HTERT RPE-1 (cell line): ENCODE measurements around the gene RNU5B-1.

Experiments
- in situ Hi-C: fragments of 300-500 bp; cut with MboI; formaldehyde crosslinking; loops from 4 replicates; pipeline ENCODE4 v1.14.3; 2020; ENCODE audit warnings: low sequenced_read_pairs

Gene RNU5B-1

GRCh38 chr15:65287520-65287855, 17.0 kb upstream of the RNU5B-1 start:
- in situ Hi-C loops: no loop called here

DNA sequence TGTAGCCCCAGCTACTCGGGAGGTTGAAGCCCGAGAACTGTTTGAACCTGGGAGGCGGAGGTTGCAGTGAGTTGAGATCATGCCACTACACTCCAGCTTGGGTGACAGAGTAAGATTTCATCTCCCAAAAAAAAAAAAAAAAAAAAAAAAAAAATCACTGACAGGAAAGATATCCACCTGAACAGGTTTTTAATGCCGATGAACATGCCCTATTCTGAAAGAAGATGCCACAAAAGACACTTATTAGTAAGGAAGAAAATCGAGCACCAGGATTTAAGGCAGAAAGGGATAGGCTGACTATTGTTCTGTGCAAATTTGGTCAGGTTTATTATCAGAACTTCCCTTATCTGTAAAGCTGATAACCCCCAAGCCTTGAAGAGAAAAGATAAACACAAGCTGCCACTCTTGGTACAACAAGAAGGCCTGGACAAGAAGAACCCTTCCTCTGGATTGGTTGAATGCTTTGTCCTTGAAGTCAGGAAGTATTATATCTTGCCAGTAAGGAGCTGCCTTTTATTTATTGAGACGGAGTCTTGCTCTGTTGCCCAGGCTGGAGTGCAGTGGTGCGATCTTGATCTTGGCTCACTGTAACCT, 15.1 kb upstream of the RNU5B-1 start:
- in situ Hi-C loops: no loop called here

DNA sequence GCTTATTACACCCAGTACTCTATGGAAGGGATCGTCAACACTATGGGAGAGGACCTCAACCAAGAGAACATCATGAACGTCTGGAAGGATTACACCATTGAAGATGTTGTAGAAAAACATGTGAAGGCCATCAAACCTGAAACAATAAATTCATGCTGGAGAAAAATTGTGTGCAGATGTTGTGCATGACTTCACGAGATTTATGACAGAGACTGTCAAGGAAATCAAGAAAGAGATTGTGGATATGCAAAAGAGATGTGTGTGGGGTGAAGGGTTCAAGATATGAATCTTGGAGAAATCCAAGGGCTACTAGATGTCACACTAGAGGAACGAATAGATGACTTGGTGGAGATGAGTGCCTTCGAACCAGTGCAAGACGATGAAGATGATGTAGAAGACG, 14.2 kb upstream of the RNU5B-1 start:
- in situ Hi-C loops: no loop called here

GRCh38 chr15:65292938-65293518, 11.4 kb upstream of the RNU5B-1 start:
- in situ Hi-C loops: no loop called here

DNA sequence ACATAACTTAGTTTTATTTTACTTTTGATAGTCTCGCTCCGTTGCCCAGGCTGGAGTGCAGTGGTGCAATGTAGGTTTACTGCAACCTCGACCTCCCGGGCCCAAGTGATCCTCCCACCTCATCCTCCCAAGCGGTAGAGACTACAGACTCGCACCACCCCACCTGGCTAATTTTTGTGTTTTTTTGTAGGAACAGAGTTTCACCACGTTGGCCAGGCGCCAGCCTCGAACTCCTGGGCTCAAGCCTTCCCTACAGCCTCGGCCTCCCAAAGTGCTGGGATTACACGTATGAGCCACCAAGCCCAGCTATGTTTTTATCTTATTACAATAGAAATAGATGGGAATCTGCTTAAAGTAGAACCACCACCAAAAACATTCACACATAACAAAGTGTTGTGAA, 5.7 kb upstream of the RNU5B-1 start:
- in situ Hi-C loops: no loop called here

GRCh38 chr15:65300924-65301441, 3.5 kb upstream of the RNU5B-1 start:
- in situ Hi-C loops: no loop called here

DNA sequence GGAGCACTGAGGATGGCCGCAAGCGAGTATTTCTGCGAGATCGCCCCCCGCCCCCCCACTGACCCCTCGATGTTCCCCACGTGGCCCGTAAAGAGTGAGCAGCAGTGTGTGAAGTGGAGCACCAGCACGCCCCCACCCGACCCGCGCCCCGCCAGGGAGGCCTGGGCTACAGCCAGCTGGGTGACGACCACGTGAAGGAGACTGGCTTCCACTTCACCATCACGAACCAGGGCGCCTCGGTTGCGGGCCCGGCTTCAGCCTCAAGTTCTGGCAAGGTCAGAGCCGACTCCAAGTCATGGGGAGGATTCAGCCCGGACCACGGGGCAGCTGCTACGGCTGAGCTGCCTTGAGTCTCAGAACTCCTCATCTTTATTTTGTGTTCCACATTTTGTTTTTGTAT, 2.4 kb upstream of the RNU5B-1 start:
- in situ Hi-C loops: no loop called here

DNA sequence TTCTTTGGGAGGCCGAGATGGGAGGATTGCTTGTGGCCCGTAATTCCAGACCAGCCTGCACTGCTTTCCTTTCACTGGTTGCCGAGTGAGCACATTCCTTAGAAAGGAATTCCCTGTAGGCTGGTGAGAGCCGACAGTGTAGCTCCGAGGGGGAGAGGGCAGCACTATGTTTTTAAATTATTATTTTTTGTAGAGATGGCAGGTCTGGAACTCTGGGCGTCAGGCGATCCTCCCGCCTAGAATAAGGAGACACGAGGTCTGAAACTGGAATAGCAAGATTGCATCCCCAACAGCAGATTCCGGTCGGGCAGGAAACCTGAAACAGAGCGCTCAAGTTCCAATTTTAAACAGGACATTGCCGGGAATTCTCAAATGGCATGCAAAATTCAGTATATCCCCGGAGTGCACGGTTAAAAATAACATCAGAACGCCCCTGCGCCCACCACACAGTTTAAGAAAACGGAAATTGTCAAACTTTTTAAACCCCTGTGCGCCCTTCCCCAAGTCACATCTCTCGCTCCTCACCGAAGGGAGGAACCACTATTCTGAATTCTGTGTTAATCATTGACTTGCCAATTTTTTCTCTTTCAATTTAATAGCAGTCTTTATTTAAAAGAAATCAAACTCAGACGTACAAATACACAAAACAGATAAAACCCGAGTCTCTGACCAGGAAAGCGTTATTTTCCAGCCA, 643 bp upstream of the RNU5B-1 start:
- in situ Hi-C loops: no loop called here

DNA sequence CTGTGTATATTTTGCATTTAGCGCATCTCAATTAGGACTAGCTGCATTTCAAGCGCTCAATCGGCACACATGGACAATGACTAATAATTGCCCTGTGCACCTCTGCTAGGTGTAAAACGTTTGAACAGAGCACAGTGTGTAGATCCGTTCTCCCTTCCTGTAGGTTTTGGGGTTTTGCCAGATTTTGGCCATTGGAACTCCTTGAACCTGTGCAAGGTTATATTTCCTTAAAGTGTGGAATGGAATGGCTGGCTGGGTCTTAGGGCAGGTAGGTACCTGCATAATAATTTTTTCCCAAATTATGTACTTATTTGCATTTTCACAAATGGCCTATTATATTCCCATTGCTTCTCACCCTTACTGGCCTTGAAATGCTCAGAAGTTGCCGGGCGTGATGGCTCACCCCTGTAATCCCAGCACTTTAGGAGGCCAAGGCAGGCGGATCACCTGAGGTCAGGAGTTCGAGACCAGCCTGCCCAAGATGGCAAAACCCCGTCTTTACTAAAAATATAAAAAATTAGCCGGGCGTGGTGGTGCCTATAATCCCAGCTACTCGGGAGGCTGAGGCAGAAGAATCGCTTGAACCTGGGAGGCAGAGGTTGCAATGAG, 777 bp downstream of the RNU5B-1 start:
- in situ Hi-C loops: no loop called here

GRCh38 chr15:65305776-65306175, 1.3 kb downstream of the RNU5B-1 start:
- in situ Hi-C loops: no loop called here

- in situ Hi-C loops: no loop called here
These were observed 2.1 kb downstream of the RNU5B-1 start for GRCh38 chr15:65306551-65306950.

DNA sequence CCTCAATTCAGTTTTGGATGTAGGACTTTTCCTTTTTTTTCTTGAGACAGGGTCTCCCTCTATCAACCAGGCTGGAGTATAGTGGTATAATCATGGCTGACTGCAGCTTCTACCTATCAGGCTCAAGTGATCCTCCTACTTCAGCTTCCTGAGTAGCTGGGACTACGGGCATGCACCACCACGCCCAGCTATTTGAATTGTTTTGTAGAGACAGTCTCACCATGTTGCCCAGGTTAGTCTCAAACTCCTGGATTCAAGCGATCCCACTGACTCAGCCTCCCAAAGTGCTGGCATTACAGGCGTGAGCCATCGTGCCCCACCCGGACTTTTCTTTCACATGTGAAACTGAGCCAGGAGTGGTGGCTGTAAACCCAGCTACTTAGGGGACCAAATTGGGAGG, 3.5 kb downstream of the RNU5B-1 start:
- in situ Hi-C loops: no loop called here

- in situ Hi-C loops: no loop called here
These were observed 5.5 kb downstream of the RNU5B-1 start for GRCh38 chr15:65309882-65310418.

DNA sequence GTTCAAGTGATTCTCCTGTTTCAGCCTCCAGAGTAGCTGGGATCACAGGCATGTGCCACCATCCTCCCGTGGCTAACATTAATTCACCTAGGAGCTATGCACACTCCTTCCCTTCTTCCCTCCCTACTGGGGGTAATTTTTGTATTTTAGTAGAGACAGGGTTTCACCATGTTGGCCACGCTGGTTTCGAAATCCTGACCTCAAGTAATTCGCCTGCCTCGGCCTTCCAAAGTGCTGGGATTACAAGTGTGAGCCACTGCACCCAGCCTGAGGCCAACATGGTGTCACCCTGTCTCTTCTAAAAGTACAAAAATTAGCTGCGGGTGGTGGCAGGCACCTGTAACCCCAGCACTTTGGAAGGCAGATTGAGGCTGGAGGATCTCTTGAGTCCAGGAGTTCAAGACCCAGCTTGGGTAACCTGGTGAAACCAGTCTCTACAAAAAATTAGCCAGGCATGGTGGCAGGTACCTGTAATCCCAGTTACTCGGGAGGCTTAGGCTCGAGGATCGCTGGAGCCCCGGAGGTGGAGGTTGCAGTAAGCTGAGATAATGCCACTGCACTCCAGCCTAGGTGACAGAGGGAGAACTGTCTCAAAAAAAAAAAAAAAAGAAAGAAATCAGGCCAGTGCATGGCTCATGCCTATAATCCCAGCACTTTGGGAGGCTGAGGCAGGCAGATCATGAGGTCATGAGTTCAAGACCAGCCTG, 6.1 kb downstream of the RNU5B-1 start:
- in situ Hi-C loops: no loop called here

GRCh38 chr15:65311760-65312159, 7.3 kb downstream of the RNU5B-1 start:
- in situ Hi-C loops: no loop called here

- in situ Hi-C loops: no loop called here
These were observed 8.0 kb downstream of the RNU5B-1 start for GRCh38 chr15:65312400-65312916.

GRCh38 chr15:65318870-65319356, 14.4 kb downstream of the RNU5B-1 start:
- in situ Hi-C loops: no loop called here

- in situ Hi-C loops: no loop called here
These were observed 18.6 kb downstream of the RNU5B-1 start for GRCh38 chr15:65323071-65323511.

GRCh38 chr15:65326117-65326526, 21.6 kb downstream of the RNU5B-1 start:
- in situ Hi-C loops: no loop called here

DNA sequence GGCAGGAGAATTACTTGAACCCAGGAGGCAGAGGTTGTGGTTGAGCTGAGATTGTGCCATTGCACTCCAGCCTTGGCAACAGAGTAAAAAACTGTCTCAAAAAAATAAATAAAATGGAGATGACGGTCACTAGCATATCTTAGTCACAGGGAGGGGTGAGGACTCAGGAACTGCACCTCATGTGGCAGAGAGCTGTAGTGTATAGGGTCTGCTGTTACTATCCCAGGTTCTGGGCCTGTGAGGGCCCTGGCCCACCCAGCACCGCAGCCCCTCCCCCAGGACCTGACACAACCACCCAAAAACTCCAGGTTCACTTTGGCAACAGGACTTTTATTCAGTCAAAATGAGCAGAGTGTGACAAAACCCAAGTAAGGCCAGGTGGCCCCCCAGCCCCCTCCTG, 22.3 kb downstream of the RNU5B-1 start:
- in situ Hi-C loops: no loop called here
